Adipose tissue (tissue), 3 donors: Measurements from ENCODE around the gene ACVR1C. TPM values are rescaled to one million over a fixed set of nuclear protein-coding genes. Genes with fewer than 3 reads are reported as not detected.

Source experiments
- H3K27ac ChIP-seq: one replicate; pipeline ENCODE4 v1.5.1; 2013; ENCODE audit warnings: low read depth, low read length
- WGBS, 3 donors: extraction: QIAGEN DNeasy Blood & Tissue Kit; methylation state at CpG; one replicate each; pipeline ENCODE4 v1.1.7; 2013; 5-methylcytosine and 5-hydroxymethylcytosine counted together
- polyA plus RNA-seq, 3 donors: library from polyadenylated mRNA; stranded (reverse); fragments of 200-250 nt; gene quantifications; one replicate each; pipeline ENCODE4 v1.2.3, GENCODE V29; 2013
- donor health status: healthy with polysubstance abuse.
- donor health status: Bipolar disorder and iron deficiency.
- donor health status: healthy.

Gene ACVR1C
- polyA plus RNA-seq, 3 donors: 1.8 to 52.4 (median 12.7) TPM

DNA sequence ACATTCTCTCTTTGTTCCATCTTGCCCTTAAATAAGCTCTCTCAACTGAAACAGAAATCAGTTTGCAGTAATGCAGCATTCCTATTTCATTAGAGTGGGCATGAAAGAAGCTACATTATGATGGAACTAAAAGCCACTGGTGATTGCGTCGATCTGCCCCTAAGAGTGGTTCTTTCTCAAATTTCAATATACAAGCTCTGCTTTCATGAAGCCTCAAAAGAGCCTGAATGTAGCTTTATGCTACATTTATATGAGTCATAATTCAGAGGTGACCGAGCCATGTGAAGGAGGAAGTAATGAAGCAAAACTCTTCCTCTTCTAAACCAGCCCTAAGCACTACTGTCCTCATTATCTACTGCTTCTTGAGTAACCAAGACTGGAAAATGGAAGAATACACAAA is 120.0 kb downstream of the ACVR1C start:
- no peak overlapping the region for H3K27ac ChIP-seq
- 60 to 82% (median 61%) methylated on average over 3 of the region's 3 CpGs for WGBS, 3 donors

DNA sequence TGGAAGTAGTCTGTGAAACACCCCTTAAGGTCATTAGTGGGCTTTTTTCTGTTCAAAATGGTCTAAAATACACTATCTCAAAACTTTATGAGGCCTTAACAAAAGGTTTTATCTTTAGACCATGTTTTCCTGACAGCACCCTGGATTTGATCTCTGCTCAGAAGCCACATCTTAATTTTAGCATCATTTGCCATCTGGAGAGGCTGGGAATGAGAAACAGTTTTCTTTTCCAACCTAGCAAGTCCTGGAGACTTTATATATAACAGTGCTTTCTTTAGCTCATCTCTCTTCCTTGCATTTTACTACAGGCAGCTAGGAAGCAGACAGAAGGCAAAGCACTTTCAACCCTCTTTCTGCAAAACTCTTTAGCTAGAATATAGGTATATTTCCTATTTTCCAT is 122.1 kb downstream of the ACVR1C start:
- no peak overlapping the region for H3K27ac ChIP-seq

DNA sequence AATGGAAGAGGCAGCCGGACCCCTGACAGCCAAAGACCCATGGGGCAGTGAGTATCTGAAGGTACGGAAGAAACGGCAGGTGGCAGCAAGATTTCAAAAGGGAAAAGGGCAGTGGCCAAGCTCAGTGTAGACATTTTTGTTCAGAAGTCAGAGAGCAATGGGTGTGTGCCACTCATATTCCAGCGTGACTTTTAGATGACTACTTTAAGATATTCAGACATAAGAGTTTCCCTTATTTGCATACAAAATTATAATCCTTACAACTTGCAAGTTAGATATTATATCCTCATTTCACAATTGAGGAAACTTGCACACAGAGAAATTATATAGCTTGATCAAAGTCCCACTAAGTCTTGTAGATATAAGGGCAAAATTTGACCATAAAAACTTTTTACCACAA is 124.0 kb downstream of the ACVR1C start:
- no peak overlapping the region for H3K27ac ChIP-seq
- 88 to 93% (median 91%) methylated on average over 4 of the region's 4 CpGs for WGBS, 3 donors

DNA sequence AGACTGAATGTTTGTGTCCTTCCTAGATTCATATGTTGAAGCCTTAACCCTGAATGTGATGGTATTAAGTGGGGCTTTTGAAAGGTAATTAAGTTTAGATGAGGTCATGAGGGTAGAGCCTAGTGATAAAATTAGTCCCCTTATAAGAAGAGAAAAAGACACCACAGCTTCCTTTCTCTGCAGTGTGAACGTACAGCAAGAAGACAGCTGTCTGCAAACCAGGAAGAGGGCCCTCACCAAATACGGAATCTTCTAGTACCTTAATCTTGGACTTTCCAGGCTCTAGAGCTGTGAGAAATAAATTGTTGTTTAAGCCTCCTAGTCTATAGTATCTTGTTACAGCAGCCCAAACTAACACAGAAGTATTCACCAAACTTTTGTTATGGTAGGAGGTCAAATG is 127.6 kb downstream of the ACVR1C start:
- H3K27ac ChIP-seq: no peak overlapping the region
- 30 to 70% (median 41%) methylated on average over 2 of the region's 2 CpGs for WGBS, 3 donors

GRCh38 chr2:157500334-157500733 is 128.3 kb downstream of the ACVR1C start:
- WGBS, 3 donors: 48 to 85% (median 58%) methylated on average over 1 of the region's 1 CpG
- H3K27ac ChIP-seq: no peak overlapping the region

GRCh38 chr2:157498483-157498882 is 130.2 kb downstream of the ACVR1C start:
- H3K27ac ChIP-seq: no peak overlapping the region
- 81 to 91% (median 84%) methylated on average over 3 of the region's 3 CpGs for WGBS, 3 donors

GRCh38 chr2:157497638-157498314 is 130.9 kb downstream of the ACVR1C start:
- H3K27ac ChIP-seq: no peak overlapping the region
- WGBS, 3 donors: 21 to 25% (median 24%) methylated on average over 7 of the region's 7 CpGs

DNA sequence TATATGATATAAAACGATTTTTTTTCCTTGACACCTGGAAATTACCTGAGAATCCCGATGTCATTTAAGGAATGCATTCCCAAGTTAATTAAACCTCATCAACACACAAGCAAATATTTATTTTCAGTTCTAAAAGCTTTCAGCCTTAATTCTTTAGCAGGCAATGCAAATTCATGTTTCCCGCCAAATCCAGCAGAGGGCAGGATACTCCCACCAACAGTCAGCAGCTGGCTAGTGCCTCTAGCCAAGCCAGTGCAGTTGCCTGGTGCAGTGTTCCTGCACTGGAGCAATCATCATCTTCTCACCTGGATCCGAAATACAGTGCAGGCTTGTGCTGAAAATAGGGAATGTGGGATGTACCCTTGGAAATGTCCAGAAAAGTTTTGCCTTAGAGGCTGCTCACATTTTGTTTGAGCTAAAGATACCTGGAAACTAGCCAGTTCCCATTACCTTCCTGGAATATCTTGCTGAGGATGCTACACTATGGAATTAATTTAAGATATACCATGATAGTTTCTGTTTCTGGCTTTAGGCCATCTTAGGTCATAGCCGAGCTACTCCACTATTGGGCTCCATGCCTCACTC is 136.4 kb downstream of the ACVR1C start:
- 13 to 17% (median 15%) methylated on average over 5 of the region's 5 CpGs for WGBS, 3 donors
- no peak overlapping the region for H3K27ac ChIP-seq

GRCh38 chr2:157489983-157490382 is 138.7 kb downstream of the ACVR1C start:
- WGBS, 3 donors: 30 to 77% (median 42%) methylated on average over 1 of the region's 1 CpG
- no peak overlapping the region for H3K27ac ChIP-seq

- WGBS, 3 donors: 18 to 64% (median 62%) methylated on average over 3 of the region's 3 CpGs
- H3K27ac ChIP-seq: no peak overlapping the region
These were observed 139.8 kb downstream of the ACVR1C start for GRCh38 chr2:157488877-157489276.

DNA sequence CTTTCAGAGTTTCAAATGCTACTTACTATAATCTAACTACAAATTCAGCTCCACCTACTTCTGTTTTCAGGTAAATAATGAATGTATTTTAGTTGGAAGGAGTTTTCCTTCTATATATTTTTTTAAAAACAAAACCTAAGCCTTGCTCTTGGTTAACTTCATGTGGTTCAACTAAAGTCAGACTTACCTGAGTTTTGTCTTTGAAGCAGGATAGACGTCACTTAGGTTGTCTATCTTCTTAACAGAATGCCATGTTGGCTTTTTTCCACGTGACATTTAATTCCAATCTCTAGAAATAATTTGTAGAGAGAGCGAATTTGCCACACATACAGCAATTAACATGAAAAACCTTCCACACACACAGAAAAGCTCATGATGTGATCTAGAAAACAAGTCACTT is 140.9 kb downstream of the ACVR1C start:
- no peak overlapping the region for H3K27ac ChIP-seq
- WGBS, 3 donors: 44 to 76% (median 72%) methylated on average over 3 of the region's 3 CpGs

DNA sequence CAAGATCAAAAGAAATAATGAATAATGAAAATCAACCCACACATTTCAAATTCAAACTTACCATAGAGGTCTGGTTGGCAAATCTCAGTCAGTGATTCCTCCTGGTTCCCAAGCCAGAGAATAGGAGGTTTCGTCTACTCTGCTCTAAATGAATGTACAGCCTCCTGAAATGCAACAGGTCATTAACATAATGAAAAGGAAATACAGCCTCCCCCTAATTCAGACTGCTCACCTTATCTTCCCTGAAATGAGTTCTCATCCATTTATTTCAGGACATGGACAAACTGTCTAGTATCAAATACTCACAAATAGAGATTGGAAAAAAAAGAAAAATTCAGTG is 141.4 kb downstream of the ACVR1C start:
- 72 to 87% (median 74%) methylated on average over 1 of the region's 1 CpG for WGBS, 3 donors
- no peak overlapping the region for H3K27ac ChIP-seq

DNA sequence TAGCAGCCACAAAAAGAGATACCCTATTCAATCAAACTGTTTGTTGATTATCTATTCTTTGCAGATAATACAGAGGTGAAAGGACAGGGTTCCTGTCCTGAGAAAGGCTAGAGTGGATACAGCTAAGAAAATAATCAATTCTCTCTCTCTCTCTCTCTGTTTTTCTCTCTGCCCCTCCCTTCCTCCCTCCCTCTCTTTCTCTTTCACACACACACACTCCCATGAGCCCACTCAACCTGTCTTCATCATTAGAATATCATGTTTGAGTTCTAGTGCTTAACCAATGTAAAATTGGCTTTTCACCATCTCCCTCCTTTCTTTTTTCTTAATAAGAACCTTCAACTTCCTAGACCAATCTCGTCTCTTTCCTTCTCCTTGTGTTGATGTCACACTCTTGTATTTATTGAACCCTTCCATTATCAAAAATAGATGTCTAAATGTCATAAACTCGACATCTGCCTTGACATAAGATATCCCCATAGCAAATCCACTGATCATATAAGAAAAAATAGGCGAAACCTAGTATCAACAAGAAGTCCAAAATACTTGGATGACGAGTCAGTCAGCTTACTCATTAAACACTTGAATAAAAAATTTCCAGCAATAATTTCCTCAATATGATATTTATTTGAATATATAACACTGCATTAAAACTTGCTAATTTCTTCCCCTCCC is 141.9 kb downstream of the ACVR1C start:
- no peak overlapping the region for H3K27ac ChIP-seq
- 70 to 82% (median 71%) methylated on average over 4 of the region's 4 CpGs for WGBS, 3 donors

DNA sequence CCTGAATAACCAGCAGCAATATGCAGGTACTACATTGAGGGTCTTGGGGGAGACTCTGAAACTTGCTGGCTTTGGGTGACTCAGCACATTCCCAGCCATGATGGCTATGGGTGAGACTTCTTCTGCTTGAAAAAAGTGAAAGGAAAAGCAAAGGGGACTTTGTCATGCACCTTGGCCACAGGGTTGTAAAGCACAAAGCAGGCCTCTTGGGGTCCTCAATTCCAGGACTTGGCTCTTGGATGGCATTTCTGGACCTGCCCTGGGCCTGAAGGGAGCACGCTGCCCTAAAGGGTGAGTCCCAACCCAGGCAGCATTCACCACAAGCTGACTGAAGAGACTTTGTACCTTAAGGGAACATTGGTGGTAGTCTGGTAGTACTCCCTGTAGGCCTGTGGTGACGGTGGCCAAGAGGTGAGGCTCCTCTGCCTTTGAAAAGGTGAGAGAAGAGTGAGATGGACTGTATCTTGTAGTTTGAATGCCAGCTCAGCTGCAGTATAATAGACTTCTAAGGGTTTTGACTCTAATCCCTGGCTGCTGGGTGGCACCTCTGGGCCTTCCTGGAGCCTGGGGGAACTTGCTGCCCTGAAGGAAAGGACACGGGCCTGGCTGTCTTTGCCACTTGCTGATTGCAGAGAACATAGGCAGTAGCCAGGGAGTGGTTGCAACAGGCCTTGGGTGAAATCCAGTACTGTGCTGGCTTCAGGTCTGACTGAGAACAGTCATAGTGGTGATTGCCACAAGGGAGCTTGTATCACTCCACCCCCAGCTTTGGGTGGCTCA is 148.3 kb downstream of the ACVR1C start:
- no peak overlapping the region for H3K27ac ChIP-seq
- 66 to 72% (median 72%) methylated on average over 3 of the region's 3 CpGs for WGBS, 3 donors

GRCh38 chr2:157479081-157480027 is 149.3 kb downstream of the ACVR1C start:
- WGBS, 3 donors: 84 to 92% (median 85%) methylated on average over 7 of the region's 7 CpGs
- no peak overlapping the region for H3K27ac ChIP-seq

DNA sequence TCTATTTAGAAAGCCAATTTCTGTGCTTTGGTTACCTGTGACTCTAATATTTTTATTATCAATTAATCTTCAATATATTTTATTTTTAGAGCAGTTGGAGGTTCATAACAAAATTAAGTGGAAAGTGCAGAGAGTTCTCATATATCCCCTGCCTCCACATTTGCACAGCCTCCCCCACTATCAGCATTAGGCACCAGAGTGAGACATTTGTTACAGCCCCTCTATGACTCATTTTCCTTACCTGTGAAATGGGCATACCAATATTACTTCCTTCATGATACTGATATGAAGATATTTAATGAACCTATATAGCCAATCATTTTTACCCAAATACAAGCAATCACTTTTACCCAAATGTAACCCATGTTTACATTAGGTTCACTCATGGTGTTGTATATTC is 150.7 kb downstream of the ACVR1C start:
- H3K27ac ChIP-seq: no peak overlapping the region

DNA sequence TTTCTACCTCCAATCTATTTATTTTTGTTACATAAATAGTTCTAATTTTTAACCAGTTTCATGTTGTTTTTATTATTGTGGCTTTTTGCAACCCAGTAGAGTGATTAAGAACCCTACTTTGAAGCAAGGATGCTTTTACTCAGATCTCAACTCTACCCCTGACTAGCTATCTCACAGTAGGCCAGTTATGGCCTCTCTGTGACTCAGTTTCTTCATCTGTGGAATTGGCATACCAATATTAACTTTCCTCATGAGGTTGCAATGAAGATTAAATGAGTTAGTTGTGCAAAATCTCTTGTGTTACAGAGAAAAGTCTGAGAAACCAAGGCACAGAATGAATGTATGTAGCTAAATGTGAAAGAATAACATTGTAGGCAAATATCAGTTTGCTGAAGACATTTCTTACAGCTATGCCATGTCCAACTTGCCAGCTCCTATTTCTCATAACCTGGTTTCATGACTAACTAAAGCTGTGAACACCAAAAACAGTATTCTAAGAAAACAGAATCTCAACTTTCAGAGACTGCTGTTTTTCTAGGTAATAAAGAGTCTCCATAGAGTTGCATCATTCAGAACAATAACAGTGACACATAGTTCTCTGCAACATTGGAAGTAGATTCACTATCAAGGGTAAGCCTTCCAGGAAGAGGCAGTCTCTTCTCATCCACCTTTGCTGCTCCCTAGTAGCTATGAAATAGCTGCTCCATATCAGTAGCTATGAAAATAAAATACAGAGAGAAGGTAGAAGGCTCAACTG is 151.5 kb downstream of the ACVR1C start:
- no peak overlapping the region for H3K27ac ChIP-seq
